Esophagus muscularis mucosa (tissue), 3 donors: ENCODE results near the gene LTBP1.

Experiments used
- POLR2A ChIP-seq: fragments of 450-650 bp; IDR thresholded peaks from one replicate; pipeline ENCODE4 v1.6.1; 2017; ENCODE audit warnings: antibody characterized with exemption, moderate library complexity, mild to moderate bottlenecking, low read depth
- TF ChIP-seq, protein P1 (sequence below), 3 experiments: fragments of 200-600 bp in 2 of 3; fragments of 450-650 bp in 1 of 3; sonication (generic) in 2 of 3; IDR thresholded peaks; one replicate each; pipeline ENCODE4 v1.5.1; 2017 to 2019; ENCODE audit warnings: antibody characterized with exemption in 3 of 3, mild to moderate bottlenecking in 2 of 3, moderate library complexity in 1 of 3

DNA sequence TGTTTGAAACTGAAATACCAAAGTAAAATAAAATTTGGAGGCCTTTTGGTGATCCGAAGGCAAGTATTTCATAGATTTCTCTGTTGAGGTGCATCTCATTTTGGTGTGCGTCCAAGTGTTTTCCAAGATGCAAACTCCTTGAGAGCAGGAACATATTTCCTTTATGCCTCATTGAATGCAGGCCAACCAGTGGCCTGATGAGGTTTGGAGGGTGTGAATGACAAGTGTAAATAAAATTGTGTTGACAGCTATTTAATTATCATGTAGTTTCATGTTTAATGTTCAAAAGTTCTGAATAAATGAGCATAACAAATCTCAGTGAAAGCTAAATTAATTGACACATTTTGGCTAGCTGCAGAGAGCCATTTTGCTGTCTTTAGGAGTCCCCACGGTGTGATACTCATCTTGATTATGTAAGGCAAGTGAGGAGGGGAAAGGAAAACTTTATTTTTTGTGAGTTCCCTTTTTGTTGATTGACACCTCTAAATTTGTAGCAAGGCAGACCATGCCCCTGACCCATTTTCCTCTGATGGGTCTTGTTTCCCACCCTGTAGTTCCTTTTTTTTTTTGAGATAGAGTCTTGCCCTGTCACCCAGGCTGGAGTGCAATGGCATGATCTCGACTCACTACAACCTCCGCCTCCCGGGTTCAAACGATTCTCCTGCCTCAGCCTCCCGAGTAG lies 6.3 kb upstream of the LTBP1 start:
- TF ChIP-seq, protein P1, sequence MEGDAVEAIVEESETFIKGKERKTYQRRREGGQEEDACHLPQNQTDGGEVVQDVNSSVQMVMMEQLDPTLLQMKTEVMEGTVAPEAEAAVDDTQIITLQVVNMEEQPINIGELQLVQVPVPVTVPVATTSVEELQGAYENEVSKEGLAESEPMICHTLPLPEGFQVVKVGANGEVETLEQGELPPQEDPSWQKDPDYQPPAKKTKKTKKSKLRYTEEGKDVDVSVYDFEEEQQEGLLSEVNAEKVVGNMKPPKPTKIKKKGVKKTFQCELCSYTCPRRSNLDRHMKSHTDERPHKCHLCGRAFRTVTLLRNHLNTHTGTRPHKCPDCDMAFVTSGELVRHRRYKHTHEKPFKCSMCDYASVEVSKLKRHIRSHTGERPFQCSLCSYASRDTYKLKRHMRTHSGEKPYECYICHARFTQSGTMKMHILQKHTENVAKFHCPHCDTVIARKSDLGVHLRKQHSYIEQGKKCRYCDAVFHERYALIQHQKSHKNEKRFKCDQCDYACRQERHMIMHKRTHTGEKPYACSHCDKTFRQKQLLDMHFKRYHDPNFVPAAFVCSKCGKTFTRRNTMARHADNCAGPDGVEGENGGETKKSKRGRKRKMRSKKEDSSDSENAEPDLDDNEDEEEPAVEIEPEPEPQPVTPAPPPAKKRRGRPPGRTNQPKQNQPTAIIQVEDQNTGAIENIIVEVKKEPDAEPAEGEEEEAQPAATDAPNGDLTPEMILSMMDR (IDR thresholded peaks at IDR 0.05): no peak
- TF ChIP-seq POLR2A: no peak
